MM.1S (cell line): ENCODE data around the gene SLC39A9.

Source experiments
- DNase-seq: peaks from one replicate; pipeline ENCODE4 v3.0.0-alpha.2; 2015
- H2AFZ ChIP-seq: fragments of 300-600 bp; sonication (generic); 2 replicates; pipeline ENCODE4 v1.6.0; 2016; ENCODE audit warnings: antibody characterized with exemption, low read length
- H3F3A ChIP-seq: fragments of 300-600 bp; sonication (generic); 2 replicates; pipeline ENCODE4 v1.6.1; 2016; ENCODE audit warnings: mild to moderate bottlenecking, antibody characterized with exemption, low read length, moderate library complexity, mixed read lengths; ENCODE audit not compliant: insufficient read depth
- H3K27ac ChIP-seq: fragments of 300-600 bp; sonication (generic); 2 replicates; pipeline ENCODE4 v1.5.1; 2016; ENCODE audit warnings: mild to moderate bottlenecking, low read length
- H3K27me3 ChIP-seq: fragments of 300-600 bp; sonication (generic); replicated peaks from 2 replicates; pipeline ENCODE4 v1.6.0; 2016; ENCODE audit warnings: low read length; ENCODE audit not compliant: insufficient read depth
- H3K36me3 ChIP-seq: fragments of 300-600 bp; sonication (generic); replicated peaks from 2 replicates; pipeline ENCODE4 v1.6.1; 2016; ENCODE audit warnings: mild to moderate bottlenecking, low read length, mixed read lengths; ENCODE audit not compliant: insufficient read depth
- H3K4me1 ChIP-seq: fragments of 300-600 bp; sonication (generic); 2 replicates; pipeline ENCODE4 v1.6.1; 2016; ENCODE audit warnings: low read length, mixed read lengths
- H3K4me2 ChIP-seq: fragments of 300-600 bp; sonication (generic); 2 replicates; pipeline ENCODE4 v1.6.0; 2016; ENCODE audit warnings: low read depth, low read length
- H3K4me3 ChIP-seq: fragments of 300-600 bp; sonication (generic); 2 replicates; pipeline ENCODE4 v1.5.1; 2016; ENCODE audit warnings: low read length, mixed read lengths
- H3K79me2 ChIP-seq: fragments of 300-600 bp; sonication (generic); 2 replicates; pipeline ENCODE4 v1.6.1; 2016; ENCODE audit warnings: mixed run types, low read length, mixed read lengths
- H3K9ac ChIP-seq: fragments of 300-600 bp; sonication (generic); 2 replicates; pipeline ENCODE4 v1.6.1; 2016; ENCODE audit warnings: low read length, mixed read lengths
- H3K9me2 ChIP-seq: fragments of 300-600 bp; sonication (generic); replicated peaks from 2 replicates; pipeline ENCODE4 v1.6.1; 2016; ENCODE audit warnings: mild to moderate bottlenecking, low read length, mixed read lengths; ENCODE audit not compliant: insufficient read depth
- H3K9me3 ChIP-seq: fragments of 300-600 bp; sonication (generic); replicated peaks from 2 replicates; pipeline ENCODE4 v1.6.1; 2016; ENCODE audit warnings: mild to moderate bottlenecking, low read length, mixed read lengths; ENCODE audit not compliant: insufficient read depth
- H4K20me1 ChIP-seq: fragments of 300-600 bp; sonication (generic); 2 replicates; pipeline ENCODE4 v1.6.1; 2016; ENCODE audit warnings: mild to moderate bottlenecking, low read length, moderate library complexity, mixed read lengths; ENCODE audit not compliant: insufficient read depth
- EZH2 ChIP-seq: fragments of 300-600 bp; sonication (generic); optimal IDR thresholded peaks from 2 replicates; pipeline ENCODE3; 2017; ENCODE audit warnings: low read depth, mild to moderate bottlenecking, antibody characterized with exemption, low read length, mixed read lengths
- EZH2phosphoT487 ChIP-seq: fragments of 300-600 bp; sonication (generic); IDR thresholded peaks from 2 replicates; pipeline ENCODE4 v1.6.1; 2018; ENCODE audit warnings: antibody characterized with exemption, low read length
- TF ChIP-seq, protein P1 (sequence below): fragments of 300-600 bp; sonication (generic); IDR thresholded peaks from 2 replicates; pipeline ENCODE4 v1.5.1; 2016; ENCODE audit warnings: antibody characterized with exemption, low read length, mixed read lengths

Gene SLC39A9

DNA sequence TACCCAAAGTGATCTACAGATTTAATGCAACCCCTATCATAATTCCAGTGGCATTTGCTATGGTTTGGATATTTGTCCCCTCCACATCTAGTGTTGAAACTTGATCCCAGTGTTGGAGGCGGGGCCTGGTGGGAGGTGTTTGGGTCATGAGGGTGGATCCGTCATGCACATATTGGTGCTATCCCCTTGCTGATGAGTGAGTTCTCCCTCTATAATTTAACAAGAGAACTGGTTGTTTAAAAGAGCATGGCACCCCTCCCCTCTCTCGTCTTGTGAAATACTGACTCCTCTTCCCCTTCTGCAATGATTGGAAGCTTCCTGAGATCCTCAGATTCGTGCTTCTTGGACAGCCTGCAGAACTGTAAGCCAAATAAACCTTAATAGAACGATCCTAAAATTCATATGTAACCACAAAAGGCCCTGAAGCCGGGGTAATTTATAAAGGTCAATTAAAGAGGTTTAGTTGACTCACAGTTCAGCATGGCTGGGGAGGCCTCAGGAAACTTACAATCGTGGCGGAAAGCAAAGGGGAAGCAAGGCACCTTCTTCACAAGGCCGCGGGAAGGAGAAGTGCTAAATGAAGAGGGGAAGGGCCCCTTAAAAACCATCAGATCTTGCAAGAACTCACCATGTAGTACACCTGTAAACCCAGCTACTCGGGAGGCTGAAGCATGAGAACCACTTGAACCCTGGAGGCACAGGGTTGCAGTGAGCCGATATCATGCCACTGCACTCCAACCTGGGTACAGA, 41.2 kb downstream of the SLC39A9 start:
- Histone ChIP-seq H3K9ac (no peak overlapping the region), H3K79me2 (no peaks in the 10 kb centered on the region; the same call in 1 of the 2 replicates), H3K4me3 (no peak overlapping the region), H3K36me3 (no peaks in the 10 kb centered on the region), H3K9me2 (no peaks in the 10 kb centered on the region), H3K27me3 (no peaks in the 10 kb centered on the region), H3K4me2 (no peak overlapping the region), H3F3A (no peaks in the 10 kb centered on the region), H3K4me1 (no peaks in the 10 kb centered on the region), H3K27ac (no peak overlapping the region), H3K9me3 (no peaks in the 10 kb centered on the region), H4K20me1 (no peaks in the 10 kb centered on the region), H2AFZ (no peak overlapping the region)
- DNase-seq: no peak
- TF ChIP-seq, protein P1, sequence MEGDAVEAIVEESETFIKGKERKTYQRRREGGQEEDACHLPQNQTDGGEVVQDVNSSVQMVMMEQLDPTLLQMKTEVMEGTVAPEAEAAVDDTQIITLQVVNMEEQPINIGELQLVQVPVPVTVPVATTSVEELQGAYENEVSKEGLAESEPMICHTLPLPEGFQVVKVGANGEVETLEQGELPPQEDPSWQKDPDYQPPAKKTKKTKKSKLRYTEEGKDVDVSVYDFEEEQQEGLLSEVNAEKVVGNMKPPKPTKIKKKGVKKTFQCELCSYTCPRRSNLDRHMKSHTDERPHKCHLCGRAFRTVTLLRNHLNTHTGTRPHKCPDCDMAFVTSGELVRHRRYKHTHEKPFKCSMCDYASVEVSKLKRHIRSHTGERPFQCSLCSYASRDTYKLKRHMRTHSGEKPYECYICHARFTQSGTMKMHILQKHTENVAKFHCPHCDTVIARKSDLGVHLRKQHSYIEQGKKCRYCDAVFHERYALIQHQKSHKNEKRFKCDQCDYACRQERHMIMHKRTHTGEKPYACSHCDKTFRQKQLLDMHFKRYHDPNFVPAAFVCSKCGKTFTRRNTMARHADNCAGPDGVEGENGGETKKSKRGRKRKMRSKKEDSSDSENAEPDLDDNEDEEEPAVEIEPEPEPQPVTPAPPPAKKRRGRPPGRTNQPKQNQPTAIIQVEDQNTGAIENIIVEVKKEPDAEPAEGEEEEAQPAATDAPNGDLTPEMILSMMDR: no peak
- TF ChIP-seq EZH2 (no peak), EZH2phosphoT487 (no peak)

DNA sequence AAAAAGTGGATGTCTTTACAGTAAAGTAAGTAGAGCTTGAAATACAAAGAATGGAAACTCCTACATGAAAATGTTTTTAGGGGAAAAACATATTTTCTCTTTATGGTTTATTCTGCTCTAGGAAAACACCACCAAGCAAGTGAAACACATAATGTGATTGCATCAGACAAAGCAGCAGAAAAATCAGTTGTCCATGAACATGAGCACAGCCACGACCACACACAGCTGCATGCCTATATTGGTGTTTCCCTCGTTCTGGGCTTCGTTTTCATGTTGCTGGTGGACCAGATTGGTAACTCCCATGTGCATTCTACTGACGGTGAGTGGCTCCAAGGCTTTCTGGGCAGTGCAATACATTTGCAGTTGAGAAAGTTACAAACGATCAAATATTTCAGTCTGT, 43.5 kb downstream of the SLC39A9 start:
- Histone ChIP-seq H3K4me3 (no peak overlapping the region), H3K27me3 (no peaks in the 10 kb centered on the region), H4K20me1 (no peaks in the 10 kb centered on the region), H3K9ac (no peak overlapping the region), H2AFZ (no peak overlapping the region), H3K79me2 (no peaks in the 10 kb centered on the region), H3K9me3 (no peaks in the 10 kb centered on the region), H3K4me2 (no peak overlapping the region), H3K4me1 (no peaks in the 10 kb centered on the region), H3F3A (no peaks in the 10 kb centered on the region), H3K36me3 (no peaks in the 10 kb centered on the region), H3K9me2 (no peaks in the 10 kb centered on the region), H3K27ac (no peak overlapping the region)
- TF ChIP-seq, protein P1: no peak
- no peak for DNase-seq

DNA sequence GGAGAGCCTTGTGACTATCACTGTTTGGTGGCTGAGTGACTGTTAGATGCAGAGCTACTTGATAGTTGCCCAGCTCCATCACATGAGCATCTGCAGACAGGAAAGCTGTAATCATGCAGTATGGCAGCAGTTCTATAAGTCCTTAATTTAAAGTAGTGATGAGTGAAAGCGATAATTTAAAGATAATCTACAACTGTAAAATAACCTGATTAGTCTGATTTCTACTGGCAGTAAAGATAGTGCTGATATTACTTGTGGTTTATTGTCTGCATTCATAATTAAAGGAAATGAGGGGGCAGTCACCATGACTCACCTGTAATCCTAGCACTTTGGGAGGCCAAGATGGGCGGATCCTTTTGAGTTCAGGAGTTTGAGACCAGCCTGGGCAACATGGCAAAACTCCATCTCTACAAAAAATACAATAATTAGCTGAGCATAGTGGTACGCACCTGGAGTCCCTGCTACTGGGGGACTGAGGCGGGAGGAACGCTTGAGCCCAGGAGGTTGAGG, 44.9 kb downstream of the SLC39A9 start:
- Histone ChIP-seq H3K27me3 (no peaks in the 10 kb centered on the region), H3K79me2 (no peaks in the 10 kb centered on the region), H3K4me3 (no peak overlapping the region), H3K9me2 (no peaks in the 10 kb centered on the region), H3K9me3 (no peaks in the 10 kb centered on the region), H4K20me1 (no peaks in the 10 kb centered on the region), H3K4me2 (no peak overlapping the region), H2AFZ (no peak overlapping the region), H3F3A (no peaks in the 10 kb centered on the region), H3K9ac (no peak overlapping the region), H3K4me1 (no peaks in the 10 kb centered on the region), H3K27ac (no peak overlapping the region), H3K36me3 (no peaks in the 10 kb centered on the region)
- TF ChIP-seq EZH2 (no peak), EZH2phosphoT487 (no peak)
- TF ChIP-seq, protein P1: no peak
- DNase-seq: no peak
